DMS79 (cell line): ENCODE measurements around the gene ELK4.

Source experiments
- DNase-seq: peaks from one replicate; lab custom pipeline; 2025; lab: John Stamatoyannopoulos, UW

ELK4 gene

GRCh38 chr1:205631768-205632668 lies at the start of gene ELK4:
TSS of gene ELK4 (minus strand) at chr1:205632011. CDS start at chr1:205623882, 8,129 bp downstream.
- DNase-seq, result peak; percentile 95

GRCh38 chr1:205681364-205681763 lies 49.6 kb upstream of the ELK4 start:
- no peak for DNase-seq

- DNase-seq, result no peak
These were observed 48.5 kb upstream of the ELK4 start, which contains the start of gene SLC45A3 for GRCh38 chr1:205680073-205680851. TSS of gene SLC45A3 (minus strand) at chr1:205680509. CDS start at chr1:205664656, 15,853 bp downstream.

- DNase-seq, result no peak
These were observed 46.7 kb upstream of the ELK4 start for GRCh38 chr1:205678286-205679111.

- no peak for DNase-seq
These were observed 45.4 kb upstream of the ELK4 start for GRCh38 chr1:205677167-205677566.

GRCh38 chr1:205676597-205676996 lies 44.8 kb upstream of the ELK4 start:
- no peak for DNase-seq

GRCh38 chr1:205676002-205676401 lies 44.2 kb upstream of the ELK4 start:
- no peak for DNase-seq

GRCh38 chr1:205675247-205675646 lies 43.4 kb upstream of the ELK4 start:
- DNase-seq, result no peak

- DNase-seq, result no peak
These were observed 41.2 kb upstream of the ELK4 start for GRCh38 chr1:205672970-205673369.

GRCh38 chr1:205672395-205672889 lies 40.6 kb upstream of the ELK4 start:
- DNase-seq, result no peak

- no peak for DNase-seq
These were observed 39.0 kb upstream of the ELK4 start for GRCh38 chr1:205670611-205671430.

GRCh38 chr1:205670150-205670446 lies 38.3 kb upstream of the ELK4 start:
- no peak for DNase-seq

- no peak for DNase-seq
These were observed 37.7 kb upstream of the ELK4 start for GRCh38 chr1:205669341-205670149.

GRCh38 chr1:205668951-205669340 lies 37.1 kb upstream of the ELK4 start:
- no peak for DNase-seq

GRCh38 chr1:205667909-205668643 lies 36.3 kb upstream of the ELK4 start:
- no peak for DNase-seq

GRCh38 chr1:205666372-205667166 lies 34.8 kb upstream of the ELK4 start:
- no peak for DNase-seq

- DNase-seq, result peak; percentile 38
These were observed 33.6 kb upstream of the ELK4 start for GRCh38 chr1:205665201-205666045.
